Activated B cell treated with CpG ODN at 0.5 μM for 24 hours (primary cell): ENCODE measurements around the gene TMEM176B. TPM values are rescaled to one million over a fixed set of nuclear protein-coding genes. Genes with fewer than 3 reads are reported as not detected.

Experiments used
- ATAC-seq: fragments of 200-7000 bp; cut with Tn5 transposase; one replicate; pipeline ENCODE4 v1.10.0; 2021; ENCODE audit warnings: low read depth, mild to moderate bottlenecking, moderate library complexity
- CTCF ChIA-PET: fragments of 350-600 bp; sonication (Branson Sonifier 250); formaldehyde crosslinking; loops from one replicate; lab custom pipeline; 2021; ENCODE audit warnings: antibody characterized with exemption; lab: Charles Lee
- POLR2A ChIA-PET: fragments of 350-600 bp; sonication (Branson Sonifier 250); formaldehyde crosslinking; loops from one replicate; lab custom pipeline; 2021; ENCODE audit warnings: antibody characterized with exemption; lab: Charles Lee
- DNase-seq: peaks from one replicate; pipeline ENCODE4 v3.0.0; 2022
- H3K27ac Mint-ChIP-seq: one replicate; pipeline ENCODE4 v1.8.0; 2020; ENCODE audit warnings: mixed read lengths
- H3K27me3 Mint-ChIP-seq: one replicate; pipeline ENCODE4 v1.8.0; 2021; ENCODE audit warnings: mixed read lengths
- H3K36me3 Mint-ChIP-seq: one replicate; pipeline ENCODE4 v1.8.0; 2021; ENCODE audit warnings: low read depth, mixed read lengths
- H3K4me1 Mint-ChIP-seq: one replicate; pipeline ENCODE4 v1.8.0; 2021; ENCODE audit warnings: mixed read lengths
- H3K4me3 Mint-ChIP-seq: one replicate; pipeline ENCODE4 v1.8.0; 2020; ENCODE audit warnings: mild to moderate bottlenecking, mixed read lengths
- H3K9me3 Mint-ChIP-seq: one replicate; pipeline ENCODE4 v1.8.0; 2020; ENCODE audit warnings: mixed read lengths
- CTCF ChIP-seq: fragments of 200-600 bp; IDR thresholded peaks from one replicate; pipeline ENCODE4 v1.8.0; 2022; ENCODE audit warnings: antibody characterized with exemption, mild to moderate bottlenecking
- intact Hi-C: fragments of 100-400 bp; cut with micrococcal nuclease; formaldehyde crosslinking; loops from one replicate; pipeline ENCODE4 v1.15.1; 2024
- total RNA-seq: library from RNA; stranded (reverse); gene quantifications from 2 replicates; pipeline ENCODE4 v1.2.3, GENCODE V29; 2022

Gene TMEM176B
- 0.47 TPM in 1 of 2 replicates, not detected in the other for total RNA-seq

- H3K36me3 Mint-ChIP-seq, result no peaks in the 10 kb centered on the region
- no peak for DNase-seq
- no peak within 1 kb of the TSS for H3K4me3 Mint-ChIP-seq
- H3K27ac Mint-ChIP-seq, result no peak within 1 kb of the TSS
- POLR2A ChIA-PET, result no interaction called here
- peaks cover 42% of the 10 kb centered on the region for H3K27me3 Mint-ChIP-seq
- H3K9me3 Mint-ChIP-seq, result peaks cover 10% of the 10 kb centered on the region
- TF ChIP-seq CTCF, result no peak
- intact Hi-C loops, result no loop called here
- H3K4me1 Mint-ChIP-seq, result peaks cover 5% of the 10 kb centered on the region
- CTCF ChIA-PET, result no interaction called here
- no peak for ATAC-seq
Measured at GRCh38 chr7:150799741-150800580, at the start of gene TMEM176B. Gene TMEM176B (minus strand): TSS chr7:150800364. CDS start chr7:150796569, 3,795 bp downstream.

- DNase-seq (no peak), ATAC-seq (no peak)
- no peaks in the 10 kb centered on the region for H3K36me3 Mint-ChIP-seq
- no peaks in the 10 kb centered on the region for H3K4me1 Mint-ChIP-seq
- no peak overlapping the region for H3K4me3 Mint-ChIP-seq
- TF ChIP-seq CTCF, result no peak
- H3K27ac Mint-ChIP-seq, result no peak overlapping the region
- ChIA-PET CTCF (no interaction called here), POLR2A (no interaction called here)
- intact Hi-C loops, result no loop called here
- H3K9me3 Mint-ChIP-seq, result no peaks in the 10 kb centered on the region
- peaks cover 27% of the 10 kb centered on the region for H3K27me3 Mint-ChIP-seq
Measured at GRCh38 chr7:150849204-150849775, 49.1 kb upstream of the TMEM176B start.

- H3K27me3 Mint-ChIP-seq, result peaks cover 23% of the 10 kb centered on the region
- H3K9me3 Mint-ChIP-seq, result no peaks in the 10 kb centered on the region
- ATAC-seq (no peak), DNase-seq (no peak)
- intact Hi-C loops, result no loop called here
- H3K4me3 Mint-ChIP-seq, result no peak overlapping the region
- H3K4me1 Mint-ChIP-seq, result no peaks in the 10 kb centered on the region
- ChIA-PET CTCF (no interaction called here), POLR2A (no interaction called here)
- TF ChIP-seq CTCF, result no peak
- H3K27ac Mint-ChIP-seq, result no peak overlapping the region
- H3K36me3 Mint-ChIP-seq, result no peaks in the 10 kb centered on the region
Measured at GRCh38 chr7:150848561-150849115, 48.5 kb upstream of the TMEM176B start.

GRCh38 chr7:150848111-150848510 lies 47.9 kb upstream of the TMEM176B start:
- intact Hi-C loops, result no loop called here
- Mint-ChIP-seq H3K27me3 (peaks cover 22% of the 10 kb centered on the region), H3K27ac (no peak overlapping the region), H3K4me1 (no peaks in the 10 kb centered on the region), H3K4me3 (no peak overlapping the region), H3K36me3 (no peaks in the 10 kb centered on the region), H3K9me3 (no peaks in the 10 kb centered on the region)
- no peak for DNase-seq
- ChIA-PET POLR2A (no interaction called here), CTCF (no interaction called here)
- no peak for ATAC-seq
- TF ChIP-seq CTCF, result no peak

GRCh38 chr7:150847536-150847935 lies 47.4 kb upstream of the TMEM176B start:
- H3K36me3 Mint-ChIP-seq, result no peaks in the 10 kb centered on the region
- no peak overlapping the region for H3K4me3 Mint-ChIP-seq
- no peak for DNase-seq
- TF ChIP-seq CTCF, result no peak
- no peak overlapping the region for H3K27ac Mint-ChIP-seq
- no peak for ATAC-seq
- ChIA-PET POLR2A (no interaction called here), CTCF (no interaction called here)
- H3K9me3 Mint-ChIP-seq, result no peaks in the 10 kb centered on the region
- no peaks in the 10 kb centered on the region for H3K4me1 Mint-ChIP-seq
- intact Hi-C loops, result no loop called here
- peaks cover 20% of the 10 kb centered on the region for H3K27me3 Mint-ChIP-seq
